Tibial nerve (tissue), 4 donors: ENCODE results near the gene SMYD1.

Experiments used
- CTCF ChIP-seq, 5 experiments: fragments of 200-600 bp in 3 of 5; fragments of 450-650 bp in 2 of 5; sonication (generic) in 3 of 5; IDR thresholded peaks; one replicate each; pipeline ENCODE4 v1.5.1; 2016 to 2019; ENCODE audit warnings: antibody characterized with exemption in 5 of 5, mild to moderate bottlenecking in 3 of 5, moderate library complexity in 2 of 5
- EP300 ChIP-seq, 2 donors: sonication (generic); formaldehyde crosslinking; IDR thresholded peaks; one replicate each; pipeline ENCODE4 v1.6.1; 2017; ENCODE audit warnings: antibody characterized with exemption in 2 of 2, mild to moderate bottlenecking in 1 of 2
- POLR2A ChIP-seq, 2 donors: fragments of 450-650 bp; IDR thresholded peaks; one replicate each; pipeline ENCODE4 v1.6.1; 2017; ENCODE audit warnings: antibody characterized with exemption in 2 of 2, mild to moderate bottlenecking in 2 of 2, moderate library complexity in 2 of 2

DNA sequence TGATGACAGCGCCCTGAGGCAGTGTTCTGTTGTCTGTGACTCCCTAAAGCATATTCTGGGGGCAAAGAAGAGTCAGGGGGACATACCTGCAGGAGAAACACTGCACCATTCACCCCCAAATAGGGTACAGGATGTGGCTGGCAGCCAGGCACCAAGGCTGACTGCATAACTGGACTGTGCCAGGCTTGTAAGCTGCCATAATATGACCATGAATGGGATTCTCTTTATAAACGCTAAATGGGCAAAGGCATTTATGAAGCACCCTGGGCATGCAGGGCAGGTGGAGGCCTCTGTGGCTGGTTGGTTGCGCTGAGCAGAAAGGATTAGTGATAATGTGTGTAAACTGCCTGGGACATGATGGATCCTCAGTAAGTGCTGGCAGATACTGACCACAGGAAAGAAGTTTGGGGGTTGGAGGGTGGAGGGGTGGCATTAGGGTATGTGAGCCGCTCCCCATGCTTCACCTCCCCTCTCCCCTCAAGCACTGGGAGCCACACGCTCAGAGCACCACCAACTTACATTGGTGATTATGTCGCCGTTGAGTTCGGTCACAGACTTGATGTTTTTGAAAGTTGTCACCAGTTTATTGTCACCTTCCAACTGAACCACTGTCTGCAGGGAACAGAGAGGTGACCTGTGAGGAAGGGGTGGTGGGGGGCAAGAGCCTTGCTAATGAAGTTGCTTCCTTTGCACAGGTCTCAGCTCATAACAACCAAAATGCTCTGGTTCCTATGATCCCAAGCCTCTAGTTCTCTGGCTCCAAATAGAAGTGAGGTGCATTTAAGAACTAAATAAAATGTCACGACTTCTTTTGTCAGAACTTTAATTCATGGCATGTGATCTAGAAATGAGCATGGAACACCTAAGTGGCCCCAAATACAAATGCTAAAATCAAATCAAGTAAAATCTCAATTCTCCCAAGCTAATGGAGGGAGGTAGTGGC lies 56.6 kb downstream of the SMYD1 start:
- no peak for TF ChIP-seq CTCF (IDR thresholded peaks at IDR 0.05)
- no peak for TF ChIP-seq POLR2A (IDR thresholded peaks at IDR 0.05)
- TF ChIP-seq EP300 (IDR thresholded peaks at IDR 0.05): no peak
